Glomerular endothelial cell (primary cell): ENCODE results near the gene HOXA10. TPM values are rescaled to one million over a fixed set of nuclear protein-coding genes. Genes with fewer than 3 reads are reported as not detected.

Experiments used
- DNase-seq: peaks from one replicate; pipeline ENCODE4 v3.0.0-alpha.2; 2011; ENCODE audit warnings: low read depth, low spot score; ENCODE audit errors: extremely low read depth
- total RNA-seq: library from RNA; depleted of rRNA; stranded (reverse); fragments of >200 nt; gene quantifications from 2 replicates; pipeline ENCODE4 v1.2.3, GENCODE V29; 2015

The HOXA10 gene
- total RNA-seq, 1 donor from 2014 or later: 8.1 TPM

GRCh38 chr7:27146491-27147198, 27.5 kb downstream of the HOXA10 start:
- no peak for DNase-seq

GRCh38 chr7:27145914-27146412, 28.2 kb downstream of the HOXA10 start:
- DNase-seq: no peak

DNA sequence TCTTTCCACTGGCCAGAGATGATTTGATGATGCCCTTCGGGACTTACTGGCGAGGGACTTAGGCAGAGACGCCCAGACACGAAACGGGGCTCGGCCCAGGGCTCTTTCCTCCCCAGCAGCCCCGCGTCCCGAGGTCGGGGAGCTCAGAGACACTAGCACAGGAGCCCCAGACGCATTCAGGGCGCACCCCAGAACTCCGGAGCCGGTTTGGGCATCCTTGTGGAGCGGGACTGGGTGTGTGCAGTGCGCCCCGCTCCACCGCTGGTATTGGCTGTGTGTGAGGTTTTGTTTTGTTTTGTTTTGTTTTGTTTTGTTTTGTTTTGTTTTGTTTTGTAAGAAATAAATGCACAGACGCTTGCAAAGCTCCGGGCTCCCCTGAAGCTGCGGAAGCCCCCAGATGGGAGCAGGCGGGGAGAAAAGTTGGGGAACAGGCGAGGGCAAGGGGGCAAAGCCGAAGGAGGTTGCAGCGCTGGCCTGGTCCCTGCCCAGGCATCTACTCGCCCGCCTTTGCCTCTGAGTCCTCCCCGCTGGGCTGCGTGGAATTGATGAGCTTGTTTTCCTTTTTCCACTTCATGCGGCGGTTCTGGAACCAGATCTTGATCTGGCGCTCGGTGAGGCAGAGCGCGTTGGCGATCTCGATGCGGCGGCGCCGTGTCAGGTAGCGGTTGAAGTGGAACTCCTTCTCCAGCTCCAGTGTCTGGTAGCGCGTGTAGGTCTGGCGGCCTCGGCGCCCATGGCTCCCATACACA, 28.8 kb downstream of the HOXA10 start:
- no peak for DNase-seq

DNA sequence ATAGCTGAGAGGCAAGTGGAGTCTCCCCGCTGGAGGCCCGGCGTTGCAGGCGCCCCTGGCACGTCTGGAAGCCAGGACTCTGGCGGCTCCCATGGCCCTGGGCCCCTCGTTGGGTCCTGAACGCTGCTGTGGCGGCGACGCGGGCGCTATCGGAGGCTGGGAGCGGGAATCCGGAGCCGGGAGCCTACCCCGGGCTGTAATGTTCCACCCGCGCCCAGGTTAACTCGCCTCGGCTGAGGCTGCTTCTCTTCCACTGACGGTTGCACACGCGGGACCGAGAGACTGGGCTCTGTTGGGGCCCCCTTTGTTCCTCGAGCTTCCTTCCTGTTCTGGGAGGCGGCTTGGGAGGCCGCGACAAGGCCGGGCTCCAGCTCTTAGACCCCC, 29.3 kb downstream of the HOXA10 start:
- no peak for DNase-seq

GRCh38 chr7:27143950-27144780, 30.0 kb downstream of the HOXA10 start:
- DNase-seq: no peak

GRCh38 chr7:27143023-27143949, 30.8 kb downstream of the HOXA10 start, which contains the start of gene HOXA5:
Gene HOXA5 (minus strand): TSS chr7:27143681. CDS start chr7:27143607, 74 bp downstream.
- peak; percentile 87 for DNase-seq

GRCh38 chr7:27142580-27143022, 31.5 kb downstream of the HOXA10 start:
- no peak for DNase-seq

GRCh38 chr7:27141923-27142579, 32.1 kb downstream of the HOXA10 start:
- no peak for DNase-seq

DNA sequence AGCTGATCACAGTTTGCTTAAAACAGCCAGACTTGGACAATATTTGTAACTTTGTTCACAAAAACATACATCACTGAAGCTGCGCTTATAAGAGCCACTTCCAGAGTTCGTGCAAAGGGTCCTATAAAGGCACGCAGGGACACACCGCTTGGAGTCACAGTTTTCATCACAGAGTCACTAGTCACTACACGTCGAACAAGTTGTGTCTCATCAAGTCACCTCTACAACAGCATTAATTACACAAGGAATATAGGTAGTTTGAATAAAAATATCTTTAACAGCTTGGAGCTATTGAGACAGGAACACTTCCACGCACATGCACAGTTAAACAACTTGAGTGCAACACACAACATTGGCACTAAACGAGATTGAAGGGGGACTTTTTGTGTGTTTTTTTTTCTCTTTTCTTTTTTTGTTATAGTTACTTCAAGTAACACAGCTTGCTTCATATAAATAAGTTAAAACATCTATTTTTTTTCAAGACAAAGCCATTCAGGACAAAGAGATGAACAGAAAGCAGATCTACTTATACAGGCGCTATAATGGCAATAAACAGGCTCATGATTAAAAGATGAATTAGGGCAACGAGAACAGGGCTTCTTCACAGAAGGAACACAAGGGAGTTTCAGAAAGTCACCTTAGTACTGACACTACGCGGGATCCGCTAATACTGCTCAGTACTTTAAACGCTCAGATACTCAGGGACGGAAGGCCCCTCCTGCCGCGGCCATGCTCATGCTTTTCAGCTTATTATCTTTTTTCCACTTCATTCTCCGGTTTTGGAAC, 32.8 kb downstream of the HOXA10 start:
- DNase-seq: no peak

GRCh38 chr7:27140126-27140857, 33.8 kb downstream of the HOXA10 start:
- DNase-seq: no peak

GRCh38 chr7:27139334-27140125, 34.6 kb downstream of the HOXA10 start:
- DNase-seq: no peak

DNA sequence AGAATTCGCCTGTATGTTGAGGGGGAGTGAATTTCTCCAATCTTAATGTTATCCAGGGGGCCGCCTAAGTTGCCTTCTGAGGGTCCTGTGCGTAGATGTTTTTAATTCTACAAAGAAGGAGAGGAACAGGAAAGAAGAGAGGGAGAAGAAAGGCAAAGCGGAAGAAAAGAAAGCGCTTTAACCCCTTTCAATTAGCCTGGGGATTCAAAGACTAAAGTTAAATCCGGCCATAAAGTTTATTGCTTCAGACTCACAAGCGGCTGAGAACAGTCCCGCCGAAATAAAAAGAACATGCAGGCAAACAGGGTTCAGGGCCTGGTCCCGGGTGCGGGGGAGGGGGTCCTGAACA, 35.2 kb downstream of the HOXA10 start:
- no peak for DNase-seq

GRCh38 chr7:27138472-27138871, 35.6 kb downstream of the HOXA10 start:
- DNase-seq: no peak

- no peak for DNase-seq
These were observed 36.3 kb downstream of the HOXA10 start for GRCh38 chr7:27137640-27138315.

DNA sequence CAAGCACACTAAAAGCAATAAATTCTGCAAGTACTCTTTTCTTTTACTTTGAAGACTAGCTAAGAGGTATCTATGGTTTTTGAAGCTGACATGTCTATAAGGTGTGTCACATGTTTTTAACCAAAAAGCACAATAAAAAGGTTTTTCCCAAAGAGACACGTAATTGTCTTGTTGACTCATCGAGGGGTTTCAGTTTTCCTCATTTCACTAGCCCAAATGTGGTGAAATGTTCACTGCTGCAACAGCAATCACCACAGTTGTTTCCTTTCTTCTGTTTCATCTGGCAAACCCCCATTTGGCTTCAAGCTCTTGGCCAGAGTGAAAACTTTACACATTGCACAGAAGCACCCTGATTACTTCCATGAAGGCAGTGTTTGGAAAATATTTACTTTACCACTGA, 39.7 kb downstream of the HOXA10 start:
- no peak for DNase-seq

DNA sequence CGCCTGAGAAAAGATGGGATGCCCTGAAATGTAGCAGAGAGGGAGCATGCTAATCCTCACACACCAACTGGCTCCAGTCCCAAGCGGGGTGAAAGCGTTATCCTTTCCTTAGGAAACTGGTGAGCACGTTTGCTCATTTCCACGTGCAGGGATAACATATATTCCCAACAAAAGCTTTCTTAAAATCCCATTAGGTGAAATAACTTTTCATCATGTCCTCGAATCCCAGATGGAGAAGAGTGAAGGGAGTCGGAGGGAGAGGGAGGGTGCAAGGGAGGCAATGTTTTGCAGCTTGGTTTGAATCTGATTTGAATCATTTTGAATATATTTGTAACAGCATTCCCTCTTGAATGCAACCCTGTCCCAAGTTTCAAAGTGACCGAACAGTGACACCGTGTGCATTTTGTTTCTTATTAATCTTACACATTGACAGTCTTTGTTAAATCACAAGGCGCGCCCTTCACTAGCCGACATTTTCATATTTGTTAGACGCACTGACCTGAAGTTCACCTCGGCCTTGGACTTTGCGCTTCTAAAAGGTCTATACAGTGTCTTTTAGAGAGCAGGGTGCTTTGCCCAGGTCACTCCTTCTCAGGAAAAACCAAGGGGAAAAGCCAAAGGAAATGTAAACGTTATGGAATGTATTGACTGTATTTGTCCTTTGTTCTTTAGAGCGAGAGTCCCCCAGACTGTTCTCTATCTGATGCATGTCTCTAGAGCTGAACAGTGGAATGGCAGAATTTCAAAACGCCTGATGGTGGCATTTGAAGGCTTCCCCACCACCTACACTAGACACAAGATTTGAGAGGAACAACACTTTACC, 40.5 kb downstream of the HOXA10 start:
- no peak for DNase-seq
